Ovary (tissue), 3 donors: ENCODE results near the gene MMD2.

Source experiments
- EP300 ChIP-seq: sonication (generic); formaldehyde crosslinking; IDR thresholded peaks from one replicate; pipeline ENCODE4 v1.6.1; 2017; ENCODE audit warnings: antibody characterized with exemption
- TF ChIP-seq, protein P1 (sequence below), 3 donors: fragments of 450-650 bp in 2 of 3; fragments of 200-600 bp in 1 of 3; IDR thresholded peaks; one replicate each; pipeline versions ENCODE4 v1.5.1 to v1.8.0; 2016 to 2022; ENCODE audit warnings: antibody characterized with exemption in 3 of 3, mild to moderate bottlenecking in 1 of 3
- donor health status: DM: no; HTN: no; CAD: no.

GRCh38 chr7:5001003-5001402, 42.0 kb upstream of the MMD2 start:
- TF ChIP-seq, protein P1, sequence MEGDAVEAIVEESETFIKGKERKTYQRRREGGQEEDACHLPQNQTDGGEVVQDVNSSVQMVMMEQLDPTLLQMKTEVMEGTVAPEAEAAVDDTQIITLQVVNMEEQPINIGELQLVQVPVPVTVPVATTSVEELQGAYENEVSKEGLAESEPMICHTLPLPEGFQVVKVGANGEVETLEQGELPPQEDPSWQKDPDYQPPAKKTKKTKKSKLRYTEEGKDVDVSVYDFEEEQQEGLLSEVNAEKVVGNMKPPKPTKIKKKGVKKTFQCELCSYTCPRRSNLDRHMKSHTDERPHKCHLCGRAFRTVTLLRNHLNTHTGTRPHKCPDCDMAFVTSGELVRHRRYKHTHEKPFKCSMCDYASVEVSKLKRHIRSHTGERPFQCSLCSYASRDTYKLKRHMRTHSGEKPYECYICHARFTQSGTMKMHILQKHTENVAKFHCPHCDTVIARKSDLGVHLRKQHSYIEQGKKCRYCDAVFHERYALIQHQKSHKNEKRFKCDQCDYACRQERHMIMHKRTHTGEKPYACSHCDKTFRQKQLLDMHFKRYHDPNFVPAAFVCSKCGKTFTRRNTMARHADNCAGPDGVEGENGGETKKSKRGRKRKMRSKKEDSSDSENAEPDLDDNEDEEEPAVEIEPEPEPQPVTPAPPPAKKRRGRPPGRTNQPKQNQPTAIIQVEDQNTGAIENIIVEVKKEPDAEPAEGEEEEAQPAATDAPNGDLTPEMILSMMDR (IDR thresholded peaks at IDR 0.05) = no peak
- TF ChIP-seq EP300 = no peak
